AG09319 (cell line): ENCODE results near the gene CD3D.

Experiments used
- DNase-seq: peaks from one replicate; pipeline ENCODE4 v3.0.0-alpha.2; 2010; ENCODE audit warnings: low read depth; ENCODE audit errors: extremely low read depth
- CTCF ChIP-seq: IDR thresholded peaks from 2 replicates; pipeline ENCODE4 v1.5.1; 2011; ENCODE audit warnings: low read depth, mild to moderate bottlenecking, inconsistent platforms, low read length, moderate library complexity

Gene CD3D

DNA sequence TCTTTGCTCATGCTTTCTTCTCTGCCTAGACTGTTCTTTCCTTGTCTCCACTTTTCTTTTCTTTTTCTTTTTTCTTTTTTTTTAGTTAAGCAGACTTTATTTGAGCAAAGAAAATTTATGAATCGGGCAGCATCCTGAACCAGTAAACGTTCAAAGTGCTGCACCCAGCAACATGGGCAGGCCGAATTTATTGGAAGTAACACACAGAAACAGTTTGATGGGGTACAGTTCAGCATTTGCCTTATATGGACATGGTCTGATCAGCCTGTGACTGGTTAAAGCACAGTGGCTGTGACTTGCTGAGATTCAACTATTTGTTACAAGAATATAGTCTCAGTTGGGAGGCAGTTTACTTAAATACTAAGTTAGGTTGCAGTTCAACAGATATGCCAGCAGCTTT is 22.0 kb downstream of the CD3D start:
- DNase-seq: no peak
- TF ChIP-seq CTCF: no peak

- no peak for TF ChIP-seq CTCF
- DNase-seq: no peak
Observed at GRCh38 chr11:118319337-118319707, 23.2 kb downstream of the CD3D start.

- TF ChIP-seq CTCF: no peak
- no peak for DNase-seq
Observed at GRCh38 chr11:118318581-118319336, 23.7 kb downstream of the CD3D start.

GRCh38 chr11:118318124-118318523 is 24.4 kb downstream of the CD3D start:
- no peak for TF ChIP-seq CTCF
- DNase-seq: no peak

DNA sequence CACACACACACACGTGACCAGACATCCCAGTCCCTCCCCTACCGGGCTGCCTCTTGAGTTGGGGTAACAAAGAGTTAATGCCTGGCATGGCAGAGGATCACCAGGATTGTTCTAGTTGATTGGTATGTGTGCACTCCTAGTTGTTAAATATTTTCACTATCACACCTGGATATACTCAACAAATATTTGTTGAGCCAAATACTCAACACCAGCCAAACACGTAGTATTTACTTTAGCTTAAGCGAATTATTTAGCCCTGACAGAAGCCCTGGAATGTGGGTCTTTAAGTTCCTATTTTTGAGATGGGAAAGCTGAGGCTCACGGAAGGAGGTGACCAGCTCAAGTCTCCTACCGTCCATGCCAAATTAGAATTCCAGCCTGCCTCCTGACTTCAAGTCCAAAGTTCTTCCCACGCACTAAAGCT is 27.5 kb downstream of the CD3D start:
- TF ChIP-seq CTCF: no peak
- no peak for DNase-seq

DNA sequence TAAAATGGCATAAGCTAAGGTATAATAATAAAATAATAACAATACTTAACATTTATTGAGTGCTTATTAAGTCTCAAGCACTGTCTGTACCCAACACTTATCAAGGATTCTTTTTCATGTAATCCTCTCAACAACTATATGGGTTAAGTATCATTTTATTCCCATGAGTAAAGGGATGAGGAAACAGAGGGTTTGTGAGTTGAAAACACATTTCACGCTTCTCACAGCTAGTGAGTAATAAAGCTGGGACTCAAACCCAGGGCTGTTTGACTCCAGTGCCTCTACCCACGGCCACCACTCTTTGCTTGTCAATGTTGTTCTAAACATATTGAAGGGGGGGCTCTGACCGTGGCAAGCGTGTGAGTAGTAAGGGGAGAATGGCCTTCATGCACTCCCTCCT is 29.3 kb downstream of the CD3D start:
- no peak for DNase-seq
- TF ChIP-seq CTCF: no peak

DNA sequence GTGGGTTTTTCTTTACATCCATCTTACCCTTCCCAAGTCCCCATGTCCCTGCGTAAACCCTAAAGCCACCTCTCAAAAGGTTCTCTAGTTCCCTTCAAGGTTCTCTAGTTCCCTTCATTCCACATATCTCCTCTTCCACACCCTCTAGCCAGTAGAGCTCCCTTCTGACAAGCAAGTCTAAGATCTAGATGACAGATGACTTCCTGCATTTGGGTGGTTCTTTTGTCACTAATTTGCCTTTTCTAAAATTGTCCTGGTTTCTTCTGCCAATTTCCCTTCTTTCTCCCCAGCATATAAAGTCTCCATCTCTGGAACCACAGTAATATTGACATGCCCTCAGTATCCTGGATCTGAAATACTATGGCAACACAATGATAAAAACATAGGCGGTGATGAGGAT is 30.2 kb downstream of the CD3D start:
- DNase-seq: no peak

More for the DNA sequence above, 30.2 kb downstream of the CD3D start:
- no peak for TF ChIP-seq CTCF
